Amniotic epithelial cell (primary cell): ENCODE data around the gene SEPHS1.
"Not testable (repeated sequence)": the region's sequence is repeated elsewhere in the genome, so short reads cannot be mapped to it uniquely, and the experiment has no call there.

ENCODE experiments used
- DNase-seq: peaks from one replicate; pipeline ENCODE4 v3.0.0-alpha.2; 2010; ENCODE audit warnings: low read depth

SEPHS1 gene

DNA sequence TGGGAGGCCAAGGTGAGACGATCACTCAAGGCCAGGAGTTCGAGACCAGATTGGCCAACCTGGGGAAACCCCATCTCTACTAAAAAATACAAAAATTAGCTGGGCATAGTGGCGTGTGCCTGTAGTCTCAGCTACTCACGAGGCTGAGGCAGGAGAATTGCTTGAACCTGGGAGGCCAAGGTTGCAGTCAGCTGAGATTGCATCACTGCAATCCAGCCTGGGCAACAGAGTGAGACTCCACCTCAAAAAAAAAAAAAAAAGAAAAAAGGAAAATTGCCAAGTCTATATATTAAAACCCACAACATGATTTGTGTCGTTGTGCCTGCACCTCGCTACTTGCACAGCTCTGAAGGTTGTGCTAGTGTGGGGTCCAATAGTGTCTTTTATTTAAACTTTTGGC, 65.7 kb downstream of the SEPHS1 start:
- not testable (repeated sequence) for DNase-seq

GRCh38 chr10:13276749-13277365, 71.2 kb downstream of the SEPHS1 start:
- DNase-seq, result peak; percentile 16

- not testable (repeated sequence) for DNase-seq
Measured at GRCh38 chr10:13276146-13276545, 71.9 kb downstream of the SEPHS1 start.

DNA sequence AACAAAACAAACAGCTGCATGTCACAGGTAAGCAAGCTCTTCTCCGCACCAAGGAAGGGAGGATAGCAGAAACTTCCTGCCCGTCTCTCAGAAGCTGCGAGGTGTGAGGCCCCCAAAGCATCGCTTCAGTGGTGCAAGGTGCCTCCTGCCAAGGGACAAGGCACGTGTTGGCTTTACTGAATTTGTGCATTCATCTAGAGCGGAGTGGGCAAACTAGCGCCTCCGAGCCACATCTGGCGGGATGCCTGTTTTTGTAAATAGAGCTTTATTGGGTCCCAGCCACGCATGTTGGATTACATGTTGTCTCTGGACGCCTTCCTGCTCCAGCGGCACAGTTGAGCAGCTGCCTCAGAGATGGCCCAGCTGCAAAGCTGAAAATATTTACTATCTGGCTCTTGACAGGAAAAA, 75.9 kb downstream of the SEPHS1 start:
- DNase-seq, result no peak

DNA sequence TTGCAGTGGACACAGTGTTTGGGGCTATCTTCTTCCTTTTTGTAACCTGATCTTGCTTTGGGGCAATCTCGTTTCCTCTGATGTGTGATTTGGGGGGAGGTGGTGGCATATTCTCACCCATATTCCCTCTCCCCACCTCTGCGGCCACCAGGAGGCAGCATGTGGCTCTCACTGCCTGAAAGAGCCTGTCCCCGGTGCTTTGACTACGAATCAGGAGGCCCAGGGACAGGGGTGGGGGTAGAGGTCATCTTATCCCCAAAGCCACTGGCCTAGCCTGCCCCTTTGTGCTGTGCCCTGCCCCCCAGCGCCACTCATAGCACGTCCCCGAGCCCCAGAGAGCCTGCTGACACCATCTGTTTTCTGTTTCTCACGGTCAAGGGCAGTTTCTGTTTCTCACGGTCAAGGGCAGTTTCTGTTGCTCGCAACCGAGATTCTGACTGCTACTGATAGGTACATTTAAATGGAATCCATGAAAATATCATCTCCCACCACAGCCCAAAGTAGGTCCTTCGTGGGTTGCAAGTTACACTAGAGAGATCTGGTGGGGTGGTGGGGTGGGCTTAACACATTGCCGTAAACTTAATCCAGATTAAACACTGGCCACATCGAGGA, 76.4 kb downstream of the SEPHS1 start:
- no peak for DNase-seq

GRCh38 chr10:13270877-13271551, 77.1 kb downstream of the SEPHS1 start:
- peak; percentile 35 for DNase-seq

GRCh38 chr10:13268841-13269240, 79.3 kb downstream of the SEPHS1 start:
- peak; percentile 38 for DNase-seq

DNA sequence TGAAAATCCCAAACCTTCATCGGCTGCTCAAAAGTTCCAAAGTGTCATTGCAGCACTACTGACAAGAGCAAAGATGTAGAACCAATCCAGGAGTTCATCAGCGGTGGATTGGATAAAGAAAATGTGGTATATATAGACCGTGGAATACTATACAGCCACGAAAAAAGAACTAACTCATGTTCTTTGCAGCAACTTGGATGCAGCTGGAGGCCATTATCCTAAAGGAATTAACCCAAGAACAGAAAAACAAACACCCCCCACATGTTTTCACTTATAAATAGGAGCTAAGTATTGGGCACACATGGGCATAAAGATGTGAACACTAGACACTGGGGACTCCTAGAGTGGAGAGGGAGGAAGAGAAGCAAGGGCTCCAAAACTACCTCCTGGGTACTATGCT, 79.8 kb downstream of the SEPHS1 start:
- DNase-seq, result no peak
